PFSK-1 (cell line): ENCODE measurements around the gene ARHGEF4.

ENCODE experiments used
- FOXP2 ChIP-seq: optimal IDR thresholded peaks from 2 replicates; pipeline ENCODE3; 2011; ENCODE audit warnings: borderline replicate concordance, control low read depth, inconsistent platforms; ENCODE audit not compliant: insufficient read depth; ENCODE audit errors: extremely low read length, extremely low read depth
- POLR2AphosphoS5 ChIP-seq: IDR thresholded peaks from 2 replicates; pipeline ENCODE4 v1.6.1; 2012; ENCODE audit warnings: low read depth, mild to moderate bottlenecking, control low read depth, low read length, moderate library complexity
- SIN3A ChIP-seq: IDR thresholded peaks from 2 replicates; pipeline ENCODE4 v1.6.1; 2012; ENCODE audit warnings: mild to moderate bottlenecking, low read length, moderate library complexity, borderline replicate concordance; ENCODE audit not compliant: insufficient read depth
- TAF1 ChIP-seq: IDR thresholded peaks from 2 replicates; pipeline ENCODE4 v1.6.1; 2012; ENCODE audit warnings: low read length, control low read depth, borderline replicate concordance; ENCODE audit not compliant: insufficient read depth
- TF ChIP-seq, protein P1 (sequence below), 2 experiments: IDR thresholded peaks; 2 replicates each; pipeline versions ENCODE4 v1.6.1 to v1.8.0; 2011 to 2012; ENCODE audit warnings: low read depth in 2 of 2, low read length in 2 of 2, control low read depth in 1 of 2, inconsistent platforms in 1 of 2, mild to moderate bottlenecking in 1 of 2, moderate library complexity in 1 of 2; ENCODE audit not compliant: insufficient read depth in 1 of 2

The ARHGEF4 gene

DNA sequence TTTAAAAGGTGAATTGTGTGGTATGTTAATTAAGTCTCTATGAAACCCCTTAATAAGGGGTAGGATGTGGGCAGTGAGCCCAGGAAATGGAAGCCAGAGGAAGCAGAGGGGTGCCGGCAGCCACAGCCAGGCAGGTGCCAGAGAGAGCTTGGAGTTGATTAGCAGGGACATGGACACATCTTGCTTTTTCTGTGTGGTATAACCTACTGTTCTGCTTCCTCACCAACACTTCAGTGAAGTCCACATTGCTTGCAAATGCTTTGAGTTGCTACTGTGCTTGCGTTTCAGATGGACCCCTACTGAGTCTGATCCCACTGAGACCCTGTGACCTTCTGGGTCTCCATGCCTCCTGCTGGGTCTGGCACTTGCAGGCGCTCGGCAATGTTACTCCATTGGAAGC is 30.3 kb upstream of the ARHGEF4 start:
- no peak for TF ChIP-seq FOXP2
- no peak for TF ChIP-seq SIN3A
- TF ChIP-seq, protein P1, sequence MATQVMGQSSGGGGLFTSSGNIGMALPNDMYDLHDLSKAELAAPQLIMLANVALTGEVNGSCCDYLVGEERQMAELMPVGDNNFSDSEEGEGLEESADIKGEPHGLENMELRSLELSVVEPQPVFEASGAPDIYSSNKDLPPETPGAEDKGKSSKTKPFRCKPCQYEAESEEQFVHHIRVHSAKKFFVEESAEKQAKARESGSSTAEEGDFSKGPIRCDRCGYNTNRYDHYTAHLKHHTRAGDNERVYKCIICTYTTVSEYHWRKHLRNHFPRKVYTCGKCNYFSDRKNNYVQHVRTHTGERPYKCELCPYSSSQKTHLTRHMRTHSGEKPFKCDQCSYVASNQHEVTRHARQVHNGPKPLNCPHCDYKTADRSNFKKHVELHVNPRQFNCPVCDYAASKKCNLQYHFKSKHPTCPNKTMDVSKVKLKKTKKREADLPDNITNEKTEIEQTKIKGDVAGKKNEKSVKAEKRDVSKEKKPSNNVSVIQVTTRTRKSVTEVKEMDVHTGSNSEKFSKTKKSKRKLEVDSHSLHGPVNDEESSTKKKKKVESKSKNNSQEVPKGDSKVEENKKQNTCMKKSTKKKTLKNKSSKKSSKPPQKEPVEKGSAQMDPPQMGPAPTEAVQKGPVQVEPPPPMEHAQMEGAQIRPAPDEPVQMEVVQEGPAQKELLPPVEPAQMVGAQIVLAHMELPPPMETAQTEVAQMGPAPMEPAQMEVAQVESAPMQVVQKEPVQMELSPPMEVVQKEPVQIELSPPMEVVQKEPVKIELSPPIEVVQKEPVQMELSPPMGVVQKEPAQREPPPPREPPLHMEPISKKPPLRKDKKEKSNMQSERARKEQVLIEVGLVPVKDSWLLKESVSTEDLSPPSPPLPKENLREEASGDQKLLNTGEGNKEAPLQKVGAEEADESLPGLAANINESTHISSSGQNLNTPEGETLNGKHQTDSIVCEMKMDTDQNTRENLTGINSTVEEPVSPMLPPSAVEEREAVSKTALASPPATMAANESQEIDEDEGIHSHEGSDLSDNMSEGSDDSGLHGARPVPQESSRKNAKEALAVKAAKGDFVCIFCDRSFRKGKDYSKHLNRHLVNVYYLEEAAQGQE (IDR thresholded peaks at IDR 0.05; ENCODE audit: insufficient read depth in 1 of 2, low read depth in 2 of 2, low read length in 2 of 2) = no peak
- TF ChIP-seq POLR2AphosphoS5 = no peak
- no peak for TF ChIP-seq TAF1

DNA sequence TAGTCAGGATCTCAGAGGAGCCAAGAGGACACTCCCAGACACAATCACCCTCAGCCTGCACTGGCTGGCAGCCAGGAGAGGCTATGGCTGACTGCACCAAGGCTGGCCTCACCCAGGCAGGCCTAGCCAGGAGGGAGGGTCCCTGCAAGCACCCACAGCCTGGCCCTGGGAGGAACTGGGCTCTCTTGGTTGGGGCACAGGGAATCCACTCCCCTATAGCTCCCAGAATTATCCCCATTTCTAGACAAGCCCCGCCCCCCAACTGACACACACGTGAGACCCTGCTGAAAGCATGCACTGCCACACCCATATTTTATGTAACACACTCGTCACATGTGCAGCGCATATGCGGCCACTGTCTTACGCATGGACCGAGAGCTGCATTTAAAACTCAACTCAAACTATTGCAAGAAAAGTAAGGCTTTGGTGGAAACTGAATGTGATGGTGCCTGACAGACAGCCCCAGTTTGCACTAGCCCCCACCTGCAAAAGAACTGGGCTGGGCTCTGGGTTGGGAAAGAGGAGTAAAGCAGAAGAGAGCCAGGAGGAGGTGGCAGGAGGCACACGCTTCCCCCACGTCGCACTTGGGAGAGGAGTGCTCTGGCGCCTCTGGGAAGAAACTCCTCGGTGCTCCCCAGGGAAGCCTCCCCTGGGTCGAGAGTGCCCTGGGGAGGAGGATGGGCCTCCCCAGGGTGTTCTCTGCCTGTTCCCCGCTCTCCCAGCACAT is 28.9 kb upstream of the ARHGEF4 start:
- TF ChIP-seq SIN3A = no peak
- TF ChIP-seq FOXP2 = no peak
- TF ChIP-seq, protein P1 (IDR thresholded peaks at IDR 0.05; ENCODE audit: insufficient read depth in 1 of 2, low read depth in 2 of 2, low read length in 2 of 2) = no peak
- no peak for TF ChIP-seq TAF1
- no peak for TF ChIP-seq POLR2AphosphoS5

DNA sequence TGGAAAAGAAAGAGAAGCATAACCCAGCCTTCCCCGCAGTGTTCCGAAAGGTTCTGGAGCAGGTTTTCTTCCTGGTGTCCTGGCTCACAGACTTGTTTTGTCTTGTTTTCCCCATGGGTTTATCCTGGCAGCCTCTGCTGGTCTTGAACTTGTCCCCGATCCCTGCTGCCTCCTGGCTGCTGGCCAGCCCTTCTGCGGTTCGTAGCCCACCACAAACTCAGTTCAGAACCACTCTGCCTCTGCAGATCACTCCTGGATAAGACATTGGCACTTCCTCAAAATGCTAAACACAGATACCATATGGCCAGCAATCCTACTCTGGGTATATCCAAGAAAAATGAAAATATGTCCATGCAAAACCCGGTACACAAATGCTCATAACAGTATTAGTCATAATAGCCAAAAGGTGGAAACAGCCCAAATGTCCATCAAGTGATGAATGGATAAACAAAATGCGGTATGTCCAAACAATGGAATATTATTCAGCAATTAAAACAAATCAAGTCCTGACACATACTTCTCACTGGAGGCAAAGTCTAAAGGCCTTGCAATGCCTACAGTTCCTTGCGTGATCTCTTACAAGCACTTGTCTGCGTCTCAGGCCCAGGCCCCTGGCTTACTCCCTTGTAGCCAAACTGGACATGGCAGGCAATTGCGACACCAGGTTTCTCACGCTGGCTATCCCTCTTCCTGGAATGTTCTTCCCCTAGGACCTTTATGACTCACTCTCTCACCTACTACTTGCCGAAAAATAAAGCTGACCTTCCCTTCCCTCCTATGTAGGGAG is 28.0 kb upstream of the ARHGEF4 start:
- no peak for TF ChIP-seq TAF1
- no peak for TF ChIP-seq FOXP2
- TF ChIP-seq, protein P1 (IDR thresholded peaks at IDR 0.05; ENCODE audit: insufficient read depth in 1 of 2, low read depth in 2 of 2, low read length in 2 of 2) = no peak
- no peak for TF ChIP-seq POLR2AphosphoS5
- no peak for TF ChIP-seq SIN3A

DNA sequence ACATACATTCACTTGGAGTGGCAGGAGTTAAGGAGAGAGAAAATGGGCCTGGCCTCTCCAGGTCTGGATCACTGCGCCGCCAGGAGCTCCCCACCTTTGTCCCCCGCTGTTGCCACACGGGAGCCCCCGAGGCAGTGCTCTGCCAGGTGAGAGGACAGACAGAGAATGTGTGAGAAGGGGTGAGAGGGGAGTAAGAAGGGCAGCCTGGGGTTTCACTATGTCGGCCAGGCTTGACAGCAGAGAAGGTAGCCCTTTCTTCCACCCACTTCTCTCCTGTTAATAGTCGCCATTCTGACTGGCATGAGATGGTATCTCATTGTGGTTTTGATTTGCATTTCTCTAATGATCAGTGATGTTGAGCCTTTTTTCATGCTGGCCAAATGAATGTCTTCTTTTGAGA is 26.2 kb upstream of the ARHGEF4 start:
- TF ChIP-seq SIN3A (no peak), TAF1 (no peak), FOXP2 (no peak), POLR2AphosphoS5 (no peak)
- TF ChIP-seq, protein P1 (IDR thresholded peaks at IDR 0.05; ENCODE audit: insufficient read depth in 1 of 2, low read depth in 2 of 2, low read length in 2 of 2) = no peak
